Measurements from ENCODE around the gene C1QB. TPM values are rescaled to one million over a fixed set of nuclear protein-coding genes. Genes with fewer than 3 reads are reported as not detected.

C1QB gene
- polyA plus RNA-seq, 1 donor (not counting 4 experiments of a cell fraction or from before 2014, with no cell fraction given) = not detected

GRCh38 chr1:22694172-22694571 lies 41.1 kb downstream of the C1QB start:
- H3K4me3 ChIP-seq (ENCODE audit: control insufficient read depth in 2 of 3, extremely low read depth in 1 of 3, insufficient read depth in 2 of 3, low read depth in 1 of 3, low read length in 3 of 3) = no peak overlapping the region
- no peak for DNase-seq (ENCODE audit: low read depth, low spot score)
- H3K4me1 ChIP-seq (ENCODE audit: control insufficient read depth, extremely low read depth, insufficient read depth, low read length) = no peaks in the 10 kb centered on the region
- no peaks in the 10 kb centered on the region for H3K79me2 ChIP-seq (ENCODE audit: control insufficient read depth, insufficient read depth, low read length)
- no peaks in the 10 kb centered on the region for H3K36me3 ChIP-seq (ENCODE audit: control insufficient read depth in 2 of 2, extremely low read depth in 1 of 2, insufficient read depth in 2 of 2, low read length in 2 of 2)
- no peaks in the 10 kb centered on the region for H3K9me1 ChIP-seq (ENCODE audit: control insufficient read depth, extremely low read depth, insufficient read depth, low read length)
- no peak overlapping the region for H3K9ac ChIP-seq (ENCODE audit: control insufficient read depth, extremely low read depth, insufficient read depth, low read length)
- no peaks in the 10 kb centered on the region for H4K20me1 ChIP-seq (ENCODE audit: control insufficient read depth, extremely low read depth, insufficient read depth, low read length)
- no peaks in the 10 kb centered on the region for H3K9me3 ChIP-seq (ENCODE audit: control insufficient read depth, low read depth, low read length)
- no peak overlapping the region for H2AFZ ChIP-seq (ENCODE audit: control insufficient read depth, low read length)
- no peak overlapping the region for H3K27ac ChIP-seq (ENCODE audit: control insufficient read depth, insufficient read depth, low read length)
- H3K4me2 ChIP-seq (ENCODE audit: control insufficient read depth, extremely low read depth, insufficient read depth, low read depth, low read length) = no peak overlapping the region
- TF ChIP-seq EZH2 (IDR thresholded peaks at IDR 0.05; ENCODE audit: low read length) (no peak), CTCF (optimal IDR thresholded peaks at IDR 0.05 in 1 of 3, IDR thresholded peaks at IDR 0.05 in 1 of 3, conservative IDR thresholded peaks at IDR 0.05 in 1 of 3; ENCODE audit: extremely low read depth in 1 of 3, insufficient read depth in 2 of 3, low read length in 3 of 3) (no peak)
- no peaks in the 10 kb centered on the region for H3K27me3 ChIP-seq (ENCODE audit: control insufficient read depth, extremely low read depth, insufficient read depth, low read length)
- dilution Hi-C loops (cut with MboI; ENCODE audit: extremely low pct_ligation_motif_present, low sequenced_read_pairs) = no loop called here
- FAIRE-seq = no peak

GRCh38 chr1:22696610-22697009 lies 43.6 kb downstream of the C1QB start:
- H3K4me2 ChIP-seq (ENCODE audit: control insufficient read depth, extremely low read depth, insufficient read depth, low read depth, low read length) = no peak overlapping the region
- DNase-seq (ENCODE audit: low read depth, low spot score) = no peak
- no peak overlapping the region for H3K27ac ChIP-seq (ENCODE audit: control insufficient read depth, insufficient read depth, low read length)
- H2AFZ ChIP-seq (ENCODE audit: control insufficient read depth, low read length) = no peak overlapping the region
- H3K27me3 ChIP-seq (ENCODE audit: control insufficient read depth, extremely low read depth, insufficient read depth, low read length) = no peaks in the 10 kb centered on the region
- no peak for FAIRE-seq
- no peak for TF ChIP-seq EZH2 (IDR thresholded peaks at IDR 0.05; ENCODE audit: low read length)
- TF ChIP-seq CTCF (optimal IDR thresholded peaks at IDR 0.05 in 1 of 3, IDR thresholded peaks at IDR 0.05 in 1 of 3, conservative IDR thresholded peaks at IDR 0.05 in 1 of 3; ENCODE audit: extremely low read depth in 1 of 3, insufficient read depth in 2 of 3, low read length in 3 of 3) = no peak
- H3K9ac ChIP-seq (ENCODE audit: control insufficient read depth, extremely low read depth, insufficient read depth, low read length) = no peak overlapping the region
- no peaks in the 10 kb centered on the region for H3K79me2 ChIP-seq (ENCODE audit: control insufficient read depth, insufficient read depth, low read length)
- no peaks in the 10 kb centered on the region for H3K4me1 ChIP-seq (ENCODE audit: control insufficient read depth, extremely low read depth, insufficient read depth, low read length)
- H4K20me1 ChIP-seq (ENCODE audit: control insufficient read depth, extremely low read depth, insufficient read depth, low read length) = no peaks in the 10 kb centered on the region
- H3K4me3 ChIP-seq (ENCODE audit: control insufficient read depth in 2 of 3, extremely low read depth in 1 of 3, insufficient read depth in 2 of 3, low read depth in 1 of 3, low read length in 3 of 3) = no peak overlapping the region
- H3K9me1 ChIP-seq (ENCODE audit: control insufficient read depth, extremely low read depth, insufficient read depth, low read length) = no peaks in the 10 kb centered on the region
- dilution Hi-C loops (cut with MboI; ENCODE audit: extremely low pct_ligation_motif_present, low sequenced_read_pairs) = no loop called here
- no peaks in the 10 kb centered on the region for H3K9me3 ChIP-seq (ENCODE audit: control insufficient read depth, low read depth, low read length)
- no peaks in the 10 kb centered on the region for H3K36me3 ChIP-seq (ENCODE audit: control insufficient read depth in 2 of 2, extremely low read depth in 1 of 2, insufficient read depth in 2 of 2, low read length in 2 of 2)

All from keratinocyte (primary cell).